ENCODE data around the gene UMAD1.

- no peak for TF ChIP-seq CTCF (IDR thresholded peaks at IDR 0.05)
- TF ChIP-seq ZFX (IDR thresholded peaks at IDR 0.05; ENCODE audit: borderline replicate concordance) = no peak
Measured at GRCh38 chr7:7908622-7909145, 268.1 kb downstream of the UMAD1 start.

All from 22Rv1 (cell line).